Vagina (tissue), 2 donors: ENCODE data around the gene MACO1. TPM values are rescaled to one million over a fixed set of nuclear protein-coding genes. Genes with fewer than 3 reads are reported as not detected.
"Not testable (repeated sequence)": the region's sequence is repeated elsewhere in the genome, so short reads cannot be mapped to it uniquely, and the experiment has no call there.

ENCODE experiments used
- DNase-seq, 2 donors: peaks; one replicate each; pipeline ENCODE4 v3.0.0-alpha.2; 2017; ENCODE audit errors: extremely low spot score in 2 of 2
- H3K27ac ChIP-seq: fragments of 200-600 bp; sonication (generic); one replicate; pipeline ENCODE4 v1.5.1; 2019
- H3K27me3 ChIP-seq: fragments of 200-600 bp; sonication (generic); one replicate; pipeline ENCODE4 v1.5.1; 2019
- H3K36me3 ChIP-seq, 2 donors: fragments of 200-600 bp; sonication (generic); one replicate each; pipeline ENCODE4 v1.5.1; 2017 to 2019
- H3K4me1 ChIP-seq: fragments of 200-600 bp; sonication (generic); one replicate; pipeline ENCODE4 v1.5.1; 2019
- H3K4me3 ChIP-seq, 2 donors: fragments of 200-600 bp; sonication (generic); 1 replicate in 1 of 2; 2 replicates in 1 of 2; pipeline ENCODE4 v1.5.1; 2016 to 2019
- H3K9me3 ChIP-seq: fragments of 200-600 bp; sonication (generic); one replicate; pipeline ENCODE4 v1.5.1; 2019
- CTCF ChIP-seq, 3 experiments: fragments of 450-650 bp in 2 of 3; fragments of 200-600 bp in 1 of 3; sonication (generic) in 1 of 3; IDR thresholded peaks; one replicate each; pipeline ENCODE4 v1.5.1; 2017 to 2019; ENCODE audit warnings: antibody characterized with exemption in 3 of 3, mild to moderate bottlenecking in 2 of 3, moderate library complexity in 2 of 3
- POLR2A ChIP-seq, 2 donors: fragments of 450-650 bp; IDR thresholded peaks; one replicate each; pipeline ENCODE4 v1.6.1; 2017; ENCODE audit warnings: antibody characterized with exemption in 2 of 2, mild to moderate bottlenecking in 2 of 2, moderate library complexity in 2 of 2
- POLR2AphosphoS5 ChIP-seq, 2 donors: sonication (generic); formaldehyde crosslinking; IDR thresholded peaks; one replicate each; pipeline ENCODE4 v1.9.0; 2017; ENCODE audit warnings: antibody characterized with exemption in 2 of 2, mild to moderate bottlenecking in 2 of 2, low read depth in 1 of 2; ENCODE audit not compliant: insufficient read depth in 1 of 2
- intact Hi-C: fragments of 100-400 bp; cut with DNase I; formaldehyde crosslinking; loops from one replicate; pipeline ENCODE4 v1.15.1; 2023
- total RNA-seq: library from RNA; depleted of rRNA; stranded (reverse); fragments of >200 nt; gene quantifications from one replicate; pipeline ENCODE4 v1.2.3, GENCODE V29; 2016

MACO1 gene
- total RNA-seq, 1 donor from 2014 or later: 13.8 TPM

GRCh38 chr1:25504706-25505595 lies 74.3 kb downstream of the MACO1 start:
- Histone ChIP-seq H3K36me3 (no peaks in the 10 kb centered on the region), H3K4me3 (no peak overlapping the region), H3K27ac (no peak overlapping the region), H3K27me3 (no peaks in the 10 kb centered on the region), H3K4me1 (peaks cover 20% of the 10 kb centered on the region), H3K9me3 (no peaks in the 10 kb centered on the region)
- TF ChIP-seq POLR2A (IDR thresholded peaks at IDR 0.05) (no peak), CTCF (IDR thresholded peaks at IDR 0.05) (no peak), POLR2AphosphoS5 (IDR thresholded peaks at IDR 0.05; ENCODE audit: insufficient read depth in 1 of 2, low read depth in 1 of 2) (no peak)
- DNase-seq: no peak
- intact Hi-C loops: no loop called here

DNA sequence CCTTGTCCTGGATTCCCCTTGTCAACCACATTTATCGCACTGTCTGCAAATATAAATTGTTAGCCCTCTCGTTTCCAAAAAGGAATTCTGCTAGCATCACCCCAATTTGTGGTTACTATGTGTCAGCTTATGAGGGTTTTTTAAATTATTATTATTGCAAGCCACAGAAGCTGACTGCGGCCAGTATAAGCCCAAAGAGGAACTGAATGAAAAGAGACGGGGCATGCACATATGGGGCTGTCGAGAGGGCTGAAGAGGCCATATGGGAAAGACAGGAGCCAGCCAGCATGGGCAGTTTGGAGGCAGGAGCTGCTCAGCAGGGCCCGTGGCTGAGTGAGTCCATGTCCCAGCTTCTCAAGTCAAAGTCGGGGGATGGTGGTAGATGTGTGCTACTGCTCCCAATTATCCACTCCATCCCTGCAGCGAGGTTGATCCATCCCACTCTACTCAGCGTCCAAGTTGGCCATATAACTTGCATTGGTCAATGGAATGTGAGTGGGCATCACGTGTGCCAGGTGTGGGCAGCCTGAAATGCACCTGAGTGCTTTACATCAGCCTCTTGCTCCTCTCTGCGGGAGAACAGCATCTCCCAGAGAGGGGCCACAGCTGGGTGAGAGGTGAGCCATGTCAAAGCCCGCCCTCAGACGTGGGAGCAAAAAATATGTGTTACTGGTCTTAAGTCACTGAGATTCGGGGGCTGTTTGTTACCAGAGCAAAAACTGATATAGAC lies 75.1 kb downstream of the MACO1 start:
- H3K4me1 ChIP-seq: peaks cover 14% of the 10 kb centered on the region

DNA sequence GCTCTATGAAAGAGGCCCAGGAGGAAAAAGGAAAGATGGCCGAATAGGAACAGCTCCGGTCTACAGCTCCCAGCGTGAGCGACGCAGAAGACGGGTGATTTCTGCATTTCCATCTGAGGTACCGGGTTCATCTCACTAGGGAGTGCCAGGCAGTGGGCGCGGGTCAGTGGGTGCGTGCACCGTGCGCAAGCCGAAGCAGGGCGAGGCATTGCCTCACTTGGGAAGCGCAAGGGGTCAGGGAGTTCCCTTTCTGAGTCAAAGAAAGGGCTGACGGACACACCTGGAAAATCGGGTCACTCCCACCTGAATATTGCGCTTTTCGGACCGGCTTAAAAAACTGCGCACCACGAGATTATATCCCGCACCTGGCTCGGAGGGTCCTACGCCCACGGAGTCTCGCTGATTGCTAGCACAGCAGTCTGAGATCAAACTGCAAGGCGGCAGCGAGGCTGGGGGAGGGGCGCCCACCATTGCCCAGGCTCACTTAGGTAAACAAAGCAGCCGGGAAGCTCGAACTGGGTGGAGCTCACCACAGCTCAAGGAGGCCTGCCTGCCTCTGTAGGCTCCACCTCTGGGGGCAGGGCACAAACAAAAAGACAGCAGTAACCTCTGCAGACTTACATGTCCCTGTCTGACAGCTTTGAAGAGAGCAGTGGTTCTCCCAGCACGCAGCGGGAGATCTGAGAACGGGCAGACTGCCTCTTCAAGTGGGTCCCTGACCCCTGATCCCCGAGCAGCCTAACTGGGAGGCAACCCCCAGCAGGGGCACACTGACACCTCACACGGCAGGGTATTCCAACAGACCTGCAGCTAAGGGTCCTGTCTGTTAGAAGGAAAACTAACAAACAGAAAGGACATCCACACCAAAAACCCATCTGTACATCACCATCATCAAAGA lies 76.1 kb downstream of the MACO1 start:
- H3K4me3 ChIP-seq, H3K36me3 ChIP-seq, DNase-seq: not testable (repeated sequence)

More for the DNA sequence above, 75.1 kb downstream of the MACO1 start:
- TF ChIP-seq POLR2AphosphoS5 (IDR thresholded peaks at IDR 0.05; ENCODE audit: insufficient read depth in 1 of 2, low read depth in 1 of 2): no peak
- no peak for TF ChIP-seq CTCF (IDR thresholded peaks at IDR 0.05)
- no peak for TF ChIP-seq POLR2A (IDR thresholded peaks at IDR 0.05)
- no peak overlapping the region for H3K27ac ChIP-seq
- no peak for DNase-seq
- intact Hi-C loops: no loop called here
- H3K9me3 ChIP-seq: no peaks in the 10 kb centered on the region
- no peak overlapping the region for H3K4me3 ChIP-seq
- H3K36me3 ChIP-seq: no peaks in the 10 kb centered on the region
- no peaks in the 10 kb centered on the region for H3K27me3 ChIP-seq

DNA sequence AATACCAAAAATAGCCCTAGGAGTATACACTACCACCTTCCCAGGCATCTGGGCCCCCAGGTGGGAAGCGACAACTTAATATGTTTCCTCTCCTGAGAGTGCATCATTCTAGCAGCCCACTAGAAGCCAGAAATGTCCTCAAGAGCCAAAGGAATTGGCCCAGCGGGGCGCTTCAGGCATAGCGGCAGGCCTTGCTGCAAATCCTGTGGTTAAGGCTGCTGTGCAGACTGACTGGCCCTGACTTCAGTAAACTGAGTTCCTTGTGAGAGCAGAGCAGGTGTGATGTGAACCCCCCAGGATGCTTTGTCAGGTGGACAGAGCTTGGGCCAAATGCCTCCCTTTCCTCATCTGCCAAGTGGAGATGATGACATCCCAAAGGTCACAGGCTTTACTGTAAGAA lies 83.0 kb downstream of the MACO1 start:
- no peak for DNase-seq
- H3K4me3 ChIP-seq: no peak overlapping the region
- H3K27ac ChIP-seq: no peak overlapping the region
- no peaks in the 10 kb centered on the region for H3K36me3 ChIP-seq
- no peaks in the 10 kb centered on the region for H3K27me3 ChIP-seq
- no peaks in the 10 kb centered on the region for H3K9me3 ChIP-seq
- intact Hi-C loops: no loop called here
- H3K4me1 ChIP-seq: no peaks in the 10 kb centered on the region
- TF ChIP-seq CTCF (IDR thresholded peaks at IDR 0.05) (no peak), POLR2A (IDR thresholded peaks at IDR 0.05) (no peak), POLR2AphosphoS5 (IDR thresholded peaks at IDR 0.05; ENCODE audit: insufficient read depth in 1 of 2, low read depth in 1 of 2) (no peak)

More for the DNA sequence above, 76.1 kb downstream of the MACO1 start:
- H3K27ac ChIP-seq, intact Hi-C loops, H3K27me3 ChIP-seq, H3K9me3 ChIP-seq: not testable (repeated sequence)
- peaks cover 14% of the 10 kb centered on the region for H3K4me1 ChIP-seq

GRCh38 chr1:25515033-25515432 lies 84.3 kb downstream of the MACO1 start:
- H3K9me3 ChIP-seq: no peaks in the 10 kb centered on the region
- intact Hi-C loops: no loop called here
- no peak for DNase-seq
- H3K27me3 ChIP-seq: no peaks in the 10 kb centered on the region
- H3K4me1 ChIP-seq: no peaks in the 10 kb centered on the region
- TF ChIP-seq POLR2AphosphoS5 (IDR thresholded peaks at IDR 0.05; ENCODE audit: insufficient read depth in 1 of 2, low read depth in 1 of 2) (no peak), POLR2A (IDR thresholded peaks at IDR 0.05) (no peak), CTCF (IDR thresholded peaks at IDR 0.05) (no peak)
- H3K4me3 ChIP-seq: no peak overlapping the region
- no peaks in the 10 kb centered on the region for H3K36me3 ChIP-seq
- H3K27ac ChIP-seq: no peak overlapping the region
